Muscle layer of duodenum (tissue), 2 donors: ENCODE data around the gene OPCML.

ENCODE experiments used
- H3K27ac ChIP-seq: one replicate; pipeline ENCODE4 v1.7.0; 2013; ENCODE audit warnings: mild to moderate bottlenecking, low read length
- H3K27me3 ChIP-seq: one replicate; pipeline ENCODE4 v1.7.0; 2013; ENCODE audit warnings: low read depth, mild to moderate bottlenecking, control low read depth, low read length
- H3K36me3 ChIP-seq, 2 donors: one replicate each; pipeline ENCODE4 v1.7.0; 2013; ENCODE audit warnings: low read length in 2 of 2, control low read depth in 1 of 2, mild to moderate bottlenecking in 1 of 2; ENCODE audit not compliant: insufficient read depth in 2 of 2, control insufficient read depth in 1 of 2
- H3K4me1 ChIP-seq, 2 donors: one replicate each; pipeline ENCODE4 v1.7.0; 2013; ENCODE audit warnings: low read length in 2 of 2, mild to moderate bottlenecking in 2 of 2, control low read depth in 1 of 2, moderate library complexity in 1 of 2; ENCODE audit not compliant: insufficient read depth in 2 of 2, control insufficient read depth in 1 of 2
- H3K4me3 ChIP-seq, 2 donors: one replicate each; pipeline ENCODE4 v1.7.0; 2013; ENCODE audit warnings: low read length in 2 of 2, low read depth in 1 of 2, mild to moderate bottlenecking in 1 of 2
- H3K9me3 ChIP-seq, 2 donors: one replicate each; pipeline ENCODE4 v1.7.0; 2013; ENCODE audit warnings: low read length in 2 of 2, control low read depth in 1 of 2, mild to moderate bottlenecking in 1 of 2; ENCODE audit not compliant: control insufficient read depth in 1 of 2
- donor health status: healthy.

OPCML gene

GRCh38 chr11:133040289-133040900, 491.9 kb downstream of the OPCML start:
- Histone ChIP-seq H3K27ac (no peak overlapping the region), H3K4me1 (no peaks in the 10 kb centered on the region), H3K9me3 (no peaks in the 10 kb centered on the region), H3K36me3 (no peaks in the 10 kb centered on the region), H3K4me3 (no peak overlapping the region), H3K27me3 (peaks cover 7% of the 10 kb centered on the region)

- H3K27me3 ChIP-seq: peaks cover 7% of the 10 kb centered on the region
- no peaks in the 10 kb centered on the region for H3K36me3 ChIP-seq
Measured at GRCh38 chr11:133038850-133039249, 493.5 kb downstream of the OPCML start.

GRCh38 chr11:133034929-133035328, 497.4 kb downstream of the OPCML start:
- Histone ChIP-seq H3K27ac (no peak overlapping the region), H3K4me1 (no peaks in the 10 kb centered on the region), H3K36me3 (no peaks in the 10 kb centered on the region), H3K9me3 (no peaks in the 10 kb centered on the region), H3K4me3 (no peak overlapping the region), H3K27me3 (no peaks in the 10 kb centered on the region)

More at GRCh38 chr11:133038850-133039249, 493.5 kb downstream of the OPCML start:
- H3K4me1 ChIP-seq: no peaks in the 10 kb centered on the region
- H3K27ac ChIP-seq: no peak overlapping the region
- no peaks in the 10 kb centered on the region for H3K9me3 ChIP-seq
- H3K4me3 ChIP-seq: no peak overlapping the region

GRCh38 chr11:133029107-133029506, 503.2 kb downstream of the OPCML start:
- no peaks in the 10 kb centered on the region for H3K4me1 ChIP-seq
- H3K9me3 ChIP-seq: no peaks in the 10 kb centered on the region
- no peaks in the 10 kb centered on the region for H3K36me3 ChIP-seq
- H3K4me3 ChIP-seq: no peak overlapping the region
- H3K27ac ChIP-seq: no peak overlapping the region
- no peaks in the 10 kb centered on the region for H3K27me3 ChIP-seq

- Histone ChIP-seq H3K27ac (no peak overlapping the region), H3K27me3 (no peaks in the 10 kb centered on the region), H3K4me1 (no peaks in the 10 kb centered on the region), H3K4me3 (no peak overlapping the region), H3K36me3 (no peaks in the 10 kb centered on the region), H3K9me3 (no peaks in the 10 kb centered on the region)
Measured at GRCh38 chr11:133026952-133027351, 505.3 kb downstream of the OPCML start.

GRCh38 chr11:133024301-133024700, 508.0 kb downstream of the OPCML start:
- Histone ChIP-seq H3K27me3 (no peaks in the 10 kb centered on the region), H3K36me3 (no peaks in the 10 kb centered on the region), H3K4me3 (no peak overlapping the region), H3K9me3 (no peaks in the 10 kb centered on the region), H3K27ac (no peak overlapping the region), H3K4me1 (no peaks in the 10 kb centered on the region)

- Histone ChIP-seq H3K36me3 (no peaks in the 10 kb centered on the region), H3K27me3 (no peaks in the 10 kb centered on the region)
Measured at GRCh38 chr11:133023232-133023631, 509.1 kb downstream of the OPCML start.

GRCh38 chr11:133021553-133021952, 510.7 kb downstream of the OPCML start:
- H3K27me3 ChIP-seq: no peaks in the 10 kb centered on the region
- H3K4me1 ChIP-seq: no peaks in the 10 kb centered on the region
- no peaks in the 10 kb centered on the region for H3K36me3 ChIP-seq
- no peaks in the 10 kb centered on the region for H3K9me3 ChIP-seq
- H3K27ac ChIP-seq: no peak overlapping the region
- no peak overlapping the region for H3K4me3 ChIP-seq

More at GRCh38 chr11:133023232-133023631, 509.1 kb downstream of the OPCML start:
- Histone ChIP-seq H3K9me3 (no peaks in the 10 kb centered on the region), H3K4me1 (no peaks in the 10 kb centered on the region), H3K4me3 (no peak overlapping the region), H3K27ac (no peak overlapping the region)

GRCh38 chr11:133020372-133020714, 512.0 kb downstream of the OPCML start:
- no peaks in the 10 kb centered on the region for H3K4me1 ChIP-seq
- H3K4me3 ChIP-seq: no peak overlapping the region
- H3K36me3 ChIP-seq: no peaks in the 10 kb centered on the region
- H3K27me3 ChIP-seq: no peaks in the 10 kb centered on the region
- H3K27ac ChIP-seq: no peak overlapping the region
- H3K9me3 ChIP-seq: no peaks in the 10 kb centered on the region

GRCh38 chr11:133019545-133020371, 512.5 kb downstream of the OPCML start:
- Histone ChIP-seq H3K36me3 (no peaks in the 10 kb centered on the region), H3K4me3 (no peak overlapping the region), H3K27me3 (no peaks in the 10 kb centered on the region), H3K27ac (no peak overlapping the region), H3K9me3 (no peaks in the 10 kb centered on the region), H3K4me1 (no peaks in the 10 kb centered on the region)

GRCh38 chr11:133015457-133015856, 516.8 kb downstream of the OPCML start:
- H3K4me3 ChIP-seq: no peak overlapping the region
- no peaks in the 10 kb centered on the region for H3K36me3 ChIP-seq
- H3K9me3 ChIP-seq: no peaks in the 10 kb centered on the region
- no peak overlapping the region for H3K27ac ChIP-seq
- no peaks in the 10 kb centered on the region for H3K27me3 ChIP-seq
- H3K4me1 ChIP-seq: no peaks in the 10 kb centered on the region
